HepG2 (cell line): ENCODE measurements around the gene PARS2. TPM values are rescaled to one million over a fixed set of nuclear protein-coding genes. Genes with fewer than 3 reads are reported as not detected.

Source experiments
- ATAC-seq: fragments of 200-7000 bp; cut with Tn5 transposase; 3 replicates; pipeline ENCODE4 v1.9.1; 2020; ENCODE audit warnings: mild to moderate bottlenecking, moderate library complexity
- BruUV-seq: library from RNA; stranded (reverse); fragments of 400-500 nt; replicated peaks from 2 replicates; lab custom pipeline; 2021; lab: Mats Ljungman, UMichigan
- CTCF ChIA-PET: fragments of 300-600 bp; formaldehyde crosslinking; extraction: SDS; loops from one replicate; lab custom pipeline; 2021; ENCODE audit warnings: low total read pairs, inconsistent platforms, low intra/inter-chr PET ratio; lab: Yijun Ruan, JAX
- POLR2A ChIA-PET: fragments of 350-600 bp; sonication (Branson Sonifier 250); formaldehyde crosslinking; loops from one replicate; lab custom pipeline; 2020; ENCODE audit warnings: antibody characterized with exemption, inconsistent platforms; lab: Yijun Ruan, JAX
- DNase-seq: peaks from one replicate; pipeline ENCODE4 v3.0.0-alpha.2; 2015; ENCODE audit warnings: low spot score
- FAIRE-seq: peaks from 3 replicates; lab custom pipeline; 2011; peaks lifted over from hg19 to GRCh38; lab: Jason Lieb, UNC
- H2AFZ ChIP-seq: one replicate; pipeline ENCODE4 v1.6.1; 2011; ENCODE audit warnings: low read length, inconsistent platforms
- H3K27ac ChIP-seq: fragments of 300-600 bp; 3 replicates; pipeline ENCODE4 v1.8.0; 2011; ENCODE audit warnings: mixed run types, mild to moderate bottlenecking, mixed read lengths, low read length, inconsistent platforms; ENCODE audit not compliant: insufficient read depth; ENCODE audit errors: extremely low read length
- H3K27me3 ChIP-seq, 2 experiments: fragments of 200-600 bp in 1 of 2; 2 replicates in 1 of 2; 3 replicates in 1 of 2; pipeline versions ENCODE4 v1.6.0 to v1.8.0; 2011; ENCODE audit warnings: low read length in 2 of 2, mild to moderate bottlenecking in 2 of 2, moderate library complexity in 2 of 2, inconsistent platforms in 1 of 2; ENCODE audit not compliant: insufficient read depth in 2 of 2, control insufficient read depth in 1 of 2
- H3K36me3 ChIP-seq, 2 experiments: fragments of 200-600 bp in 1 of 2; replicated peaks in 1 of 2; 2 replicates in 1 of 2; 3 replicates in 1 of 2; pipeline versions ENCODE4 v1.5.1 to v1.8.0; 2011; ENCODE audit warnings: low read length in 2 of 2, inconsistent platforms in 1 of 2; ENCODE audit not compliant: insufficient read depth in 2 of 2, control insufficient read depth in 1 of 2
- H3K4me1 ChIP-seq: 2 replicates; pipeline ENCODE4 v1.5.1; 2012; ENCODE audit warnings: low read length, inconsistent platforms; ENCODE audit not compliant: insufficient read depth
- H3K4me2 ChIP-seq: 2 replicates; pipeline ENCODE4 v1.6.0; 2011; ENCODE audit warnings: low read depth, low read length, inconsistent platforms
- H3K4me3 ChIP-seq, 3 experiments: fragments of 200-600 bp in 1 of 3; sonication (generic), shearing (Covaris generic) in 1 of 3; replicated peaks in 1 of 3; 2 replicates each; pipeline ENCODE4 v1.5.1; 2011 to 2016; ENCODE audit warnings: low read length in 3 of 3, inconsistent platforms in 2 of 3, low read depth in 2 of 3, mild to moderate bottlenecking in 2 of 3, control low read depth in 1 of 3, mixed read lengths in 1 of 3; ENCODE audit not compliant: insufficient read depth in 1 of 3
- H3K79me2 ChIP-seq: one replicate; pipeline ENCODE4 v1.6.1; 2011; ENCODE audit warnings: low read length, inconsistent platforms; ENCODE audit not compliant: insufficient read depth
- H3K9ac ChIP-seq: 2 replicates; pipeline ENCODE4 v1.6.0; 2011; ENCODE audit warnings: mild to moderate bottlenecking, low read depth, low read length, inconsistent platforms; ENCODE audit not compliant: insufficient read depth
- H3K9me3 ChIP-seq: 2 replicates; pipeline ENCODE4 v1.5.1; 2012; ENCODE audit warnings: mild to moderate bottlenecking, low read length
- H4K20me1 ChIP-seq: 2 replicates; pipeline ENCODE4 v1.6.0; 2011; ENCODE audit warnings: inconsistent platforms, mild to moderate bottlenecking, low read length, moderate library complexity; ENCODE audit not compliant: insufficient read depth
- IKZF1 ChIP-seq: fragments of 450-650 bp; IDR thresholded peaks from 2 replicates; pipeline ENCODE4 v1.7.1; 2016
- JUND ChIP-seq: sonication (generic); formaldehyde crosslinking; IDR thresholded peaks from 2 replicates; pipeline ENCODE4 v1.8.0; 2022; ENCODE audit warnings: mild to moderate bottlenecking, missing genetic modification reagents
- KDM4B ChIP-seq: sonication (generic); formaldehyde crosslinking; IDR thresholded peaks from 2 replicates; pipeline ENCODE4 v1.4.0; 2020; ENCODE audit warnings: missing genetic modification reagents
- MAFG ChIP-seq: sonication (generic); formaldehyde crosslinking; IDR thresholded peaks from 2 replicates; pipeline ENCODE4 v1.5.1; 2020; ENCODE audit warnings: mild to moderate bottlenecking, missing genetic modification reagents
- REXO4 ChIP-seq: sonication (generic); formaldehyde crosslinking; IDR thresholded peaks from 2 replicates; pipeline ENCODE4 v1.8.0; 2022; ENCODE audit warnings: missing genetic modification reagents, mild to moderate bottlenecking, borderline replicate concordance
- ZBTB39 ChIP-seq: sonication (generic); formaldehyde crosslinking; IDR thresholded peaks from 2 replicates; pipeline ENCODE4 v1.5.0; 2020; ENCODE audit warnings: missing genetic modification reagents
- ZNF296 ChIP-seq: sonication (generic); formaldehyde crosslinking; conservative IDR thresholded peaks from 2 replicates; pipeline ENCODE4 v1.5.0; 2020; ENCODE audit warnings: mild to moderate bottlenecking, missing genetic modification reagents
- ZNF430 ChIP-seq: sonication (generic); formaldehyde crosslinking; IDR thresholded peaks from 2 replicates; pipeline ENCODE4 v1.9.0; 2021; ENCODE audit warnings: mild to moderate bottlenecking, missing genetic modification reagents
- ZNF512B ChIP-seq: sonication (generic); formaldehyde crosslinking; IDR thresholded peaks from 2 replicates; pipeline ENCODE4 v1.5.1; 2020; ENCODE audit warnings: missing genetic modification reagents, mild to moderate bottlenecking, borderline replicate concordance
- ZNF878 ChIP-seq: sonication (generic); formaldehyde crosslinking; IDR thresholded peaks from 2 replicates; pipeline ENCODE4 v1.8.1; 2023; ENCODE audit warnings: mild to moderate bottlenecking, missing genetic modification reagents, moderate library complexity
- WGBS: methylation state at CpG from one replicate; pipeline ENCODE4 v1.1.6; 2017; ENCODE audit warnings: low lambda C conversion rate; 5-methylcytosine and 5-hydroxymethylcytosine counted together
- in situ Hi-C: cut with HindIII; loops from 2 replicates; pipeline ENCODE4 v1.10.0; 2017; ENCODE audit warnings: low pct_unique_long_range_greater_than_20kb; ENCODE audit not compliant: extremely low pct_ligation_motif_present
- intact Hi-C: fragments of 100-400 bp; cut with micrococcal nuclease; formaldehyde crosslinking; loops from one replicate; pipeline ENCODE4 v1.10.0; 2022; ENCODE audit not compliant: unreplicated experiment
- polyA plus RNA-seq, 8 experiments: library from polyadenylated mRNA; depleted of rRNA in 3 of 8; stranded (reverse) in 7 of 8; unstranded in 1 of 8; fragments of >200 nt; fragmentation: Illumina TruSeq in 4 of 8; extraction: Trizol in 4 of 8; gene quantifications; 2 replicates each; pipeline versions ENCODE4 v1.2.1 to v1.2.3, GENCODE V29; 2011 to 2016; ENCODE audit warnings: low read depth in 4 of 8, missing spikeins in 1 of 8, mixed read lengths in 1 of 8; ENCODE audit not compliant: insufficient read depth in 1 of 8
- total RNA-seq, 5 experiments: library from RNA; depleted of rRNA; stranded (reverse); fragments of >200 nt; fragmentation: Illumina TruSeq; extraction: Trizol; gene quantifications; 2 replicates each; pipeline ENCODE4 v1.2.3, GENCODE V29; 2016; ENCODE audit warnings: low read depth in 1 of 5
- TF ChIP-seq, protein P1 (sequence below): sonication (generic); IDR thresholded peaks from 2 replicates; pipeline ENCODE4 v1.6.1; 2016; ENCODE audit warnings: low read depth, borderline replicate concordance
- TF ChIP-seq, protein P2 (sequence below): sonication (generic); formaldehyde crosslinking; IDR thresholded peaks from 2 replicates; pipeline ENCODE4 v1.8.0; 2022; ENCODE audit warnings: mild to moderate bottlenecking, missing genetic modification reagents, moderate library complexity

The PARS2 gene
- total and polyA plus RNA-seq, 2 of the 13 experiments (the other 11 are each of a cell fraction or from before 2014, with no cell fraction given) = 2.4 to 4.6 TPM

DNA sequence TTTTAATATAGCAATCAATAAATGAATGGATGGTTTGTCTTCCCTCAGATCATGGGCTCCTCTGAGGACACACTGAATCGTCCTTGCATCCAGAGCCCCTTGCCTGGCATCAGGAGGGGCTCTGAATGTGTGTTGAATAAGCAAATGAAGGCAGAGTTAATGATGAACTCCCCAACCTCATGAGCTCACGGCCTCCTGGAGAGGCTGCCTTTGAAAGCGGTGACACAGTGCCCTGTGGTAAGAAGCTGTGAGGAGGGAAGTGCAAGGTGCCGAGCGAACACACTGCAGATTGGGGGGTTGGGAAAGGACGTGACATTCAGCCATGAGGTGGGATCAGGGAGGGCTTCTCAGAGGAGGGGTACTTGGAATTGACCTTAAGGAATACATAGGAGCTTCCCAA lies 3.2 kb upstream of the PARS2 start:
- Histone ChIP-seq H3K27me3 (no peaks in the 10 kb centered on the region), H3K4me2 (no peak overlapping the region), H2AFZ (no peak overlapping the region), H3K36me3 (no peaks in the 10 kb centered on the region), H3K79me2 (peaks cover 14% of the 10 kb centered on the region), H3K4me1 (peaks cover 21% of the 10 kb centered on the region), H3K4me3 (no peak overlapping the region), H3K9me3 (no peaks in the 10 kb centered on the region), H3K9ac (no peak overlapping the region), H3K27ac (no peak overlapping the region), H4K20me1 (no peaks in the 10 kb centered on the region)
- ATAC-seq = no peak
- no peak for DNase-seq
- intact Hi-C loops (no loop called here), in situ Hi-C loops (no loop called here)
- FAIRE-seq = no peak
- no TSS peak for BruUV-seq
- TF ChIP-seq ZNF512B (CRISPR knock-in tag) = no peak
- no peak for TF ChIP-seq ZNF878 (CRISPR knock-in tag)
- no peak for TF ChIP-seq MAFG (CRISPR knock-in tag)
- TF ChIP-seq JUND (CRISPR knock-in tag) = no peak
- TF ChIP-seq IKZF1 = no peak
- TF ChIP-seq, protein P1, sequence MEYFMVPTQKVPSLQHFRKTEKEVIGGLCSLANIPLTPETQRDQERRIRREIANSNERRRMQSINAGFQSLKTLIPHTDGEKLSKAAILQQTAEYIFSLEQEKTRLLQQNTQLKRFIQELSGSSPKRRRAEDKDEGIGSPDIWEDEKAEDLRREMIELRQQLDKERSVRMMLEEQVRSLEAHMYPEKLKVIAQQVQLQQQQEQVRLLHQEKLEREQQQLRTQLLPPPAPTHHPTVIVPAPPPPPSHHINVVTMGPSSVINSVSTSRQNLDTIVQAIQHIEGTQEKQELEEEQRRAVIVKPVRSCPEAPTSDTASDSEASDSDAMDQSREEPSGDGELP = no peak
- TF ChIP-seq ZNF296 (CRISPR knock-in tag) = no peak
- TF ChIP-seq, protein P2, sequence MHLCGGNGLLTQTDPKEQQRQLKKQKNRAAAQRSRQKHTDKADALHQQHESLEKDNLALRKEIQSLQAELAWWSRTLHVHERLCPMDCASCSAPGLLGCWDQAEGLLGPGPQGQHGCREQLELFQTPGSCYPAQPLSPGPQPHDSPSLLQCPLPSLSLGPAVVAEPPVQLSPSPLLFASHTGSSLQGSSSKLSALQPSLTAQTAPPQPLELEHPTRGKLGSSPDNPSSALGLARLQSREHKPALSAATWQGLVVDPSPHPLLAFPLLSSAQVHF (CRISPR knock-in tag) = no peak
- no peak for TF ChIP-seq ZNF430 (CRISPR knock-in tag)
- no peak for TF ChIP-seq KDM4B (CRISPR knock-in tag)
- TF ChIP-seq REXO4 (CRISPR knock-in tag) = no peak
- no peak for TF ChIP-seq ZBTB39 (CRISPR knock-in tag)
- WGBS = 25% methylated on average over 6 of the region's 6 CpGs
- CTCF ChIA-PET = interaction anchor here (0.9 kb wide), 1 partner anchor 24 kb away, joined by 3 read pairs; no protein-coding TSS in a partner anchor
- POLR2A ChIA-PET = no interaction called here
